HCT116 (cell line): ENCODE data around the gene OR52K2.

Source experiments
- CTCF ChIP-seq, 3 experiments: fragments of 200-600 bp in 1 of 3; sonication (generic) in 1 of 3; IDR thresholded peaks in 2 of 3; conservative IDR thresholded peaks in 1 of 3; 2 replicates each; pipeline ENCODE4 v1.5.1; 2012 to 2017; ENCODE audit warnings: low read depth in 2 of 3, low read length in 2 of 3, antibody characterized with exemption in 1 of 3, borderline replicate concordance in 1 of 3, control low read depth in 1 of 3, mild to moderate bottlenecking in 1 of 3, mixed read lengths in 1 of 3, mixed run types in 1 of 3, moderate library complexity in 1 of 3; ENCODE audit not compliant: insufficient read depth in 1 of 3
- EGR1 ChIP-seq: IDR thresholded peaks from 2 replicates; pipeline ENCODE4 v1.6.1; 2012; ENCODE audit warnings: low read depth
- EZH2 ChIP-seq: fragments of 200-600 bp; sonication (generic); IDR thresholded peaks from 2 replicates; pipeline ENCODE4 v1.6.1; 2017; ENCODE audit warnings: antibody characterized with exemption, mixed run types
- EZH2phosphoT487 ChIP-seq: fragments of 200-600 bp; IDR thresholded peaks from 2 replicates; pipeline ENCODE4 v1.6.1; 2018; ENCODE audit warnings: antibody characterized with exemption, borderline replicate concordance
- POLR2A ChIP-seq: IDR thresholded peaks from 2 replicates; pipeline ENCODE4 v1.7.0; 2011; ENCODE audit warnings: borderline replicate concordance; ENCODE audit not compliant: insufficient read depth, insufficient read length; ENCODE audit errors: extremely low read depth
- POLR2AphosphoS5 ChIP-seq: IDR thresholded peaks from 2 replicates; pipeline ENCODE4 v1.6.1; 2011; ENCODE audit warnings: mild to moderate bottlenecking, low read depth, low read length, moderate library complexity
- RAD21 ChIP-seq: IDR thresholded peaks from 2 replicates; pipeline ENCODE4 v1.6.1; 2012; ENCODE audit warnings: low read depth, mild to moderate bottlenecking
- REST ChIP-seq: IDR thresholded peaks from 2 replicates; pipeline ENCODE4 v1.6.1; 2012; ENCODE audit warnings: low read depth
- SP1 ChIP-seq: IDR thresholded peaks from 2 replicates; pipeline ENCODE4 v1.6.1; 2012; ENCODE audit warnings: low read depth
- TCF7L2 ChIP-seq: IDR thresholded peaks from 2 replicates; pipeline ENCODE4 v1.7.0; 2011; ENCODE audit warnings: borderline replicate concordance, inconsistent platforms; ENCODE audit not compliant: insufficient read depth, insufficient read length; ENCODE audit errors: extremely low read depth
- YY1 ChIP-seq: IDR thresholded peaks from 2 replicates; pipeline ENCODE4 v1.6.1; 2011; ENCODE audit warnings: low read length, low read depth, moderate library complexity, mild to moderate bottlenecking; ENCODE audit not compliant: insufficient replicate concordance; ENCODE audit errors: extremely low read depth
- ZNF274 ChIP-seq: fragments of 200-500 bp; sonication (Bioruptor generic); IDR thresholded peaks from 2 replicates; pipeline ENCODE4 v1.6.1; 2014; ENCODE audit warnings: mild to moderate bottlenecking, low read depth, low read length, inconsistent platforms

- TF ChIP-seq POLR2A (no peak), EZH2 (no peak), CTCF (IDR thresholded peaks at IDR 0.05 in 2 of 3, conservative IDR thresholded peaks at IDR 0.05 in 1 of 3; ENCODE audit: borderline replicate concordance in 1 of 3, insufficient read depth in 1 of 3, low read depth in 2 of 3, low read length in 2 of 3) (no peak), EZH2phosphoT487 (no peak), REST (no peak), RAD21 (no peak), POLR2AphosphoS5 (no peak), ZNF274 (no peak), TCF7L2 (no peak), SP1 (no peak), YY1 (no peak), EGR1 (no peak)
These were observed 4.0 kb downstream of the OR52K2 start for GRCh38 chr11:4453118-4453517.
